HL-60 (cell line): ENCODE data around the gene MYO5B.

Source experiments
- DNase-seq, 2 experiments: peaks; one replicate each; pipeline ENCODE4 v3.0.0-alpha.2; 2010 to 2020; ENCODE audit warnings: low read depth in 1 of 2, low spot score in 1 of 2
- H3K27ac ChIP-seq: fragments of 250-450 bp; sonication (Bioruptor Pico); replicated peaks from 2 replicates; pipeline ENCODE4 v1.5.1; 2020; ENCODE audit warnings: mild to moderate bottlenecking, moderate library complexity
- H3K27me3 ChIP-seq: fragments of 250-450 bp; sonication (Bioruptor Pico); 2 replicates; pipeline ENCODE4 v1.5.1; 2021; ENCODE audit warnings: mild to moderate bottlenecking, moderate library complexity; ENCODE audit not compliant: insufficient read depth, poor library complexity, severe bottlenecking
- H3K4me3 ChIP-seq: replicated peaks from 2 replicates; pipeline ENCODE4 v1.5.1; 2011; ENCODE audit warnings: mild to moderate bottlenecking, control low read depth, low read length; ENCODE audit not compliant: insufficient read depth
- CTCF ChIP-seq: IDR thresholded peaks from one replicate; pipeline ENCODE4 v1.5.1; 2011; ENCODE audit warnings: low read length, control low read depth, inconsistent platforms; ENCODE audit not compliant: insufficient read depth
- GABPA ChIP-seq: IDR thresholded peaks from 2 replicates; pipeline ENCODE4 v1.6.1; 2012; ENCODE audit warnings: low read depth
- POLR2AphosphoS5 ChIP-seq: IDR thresholded peaks from 2 replicates; pipeline ENCODE4 v1.6.1; 2012; ENCODE audit warnings: low read depth
- REST ChIP-seq: IDR thresholded peaks from 2 replicates; pipeline ENCODE4 v1.6.1; 2012; ENCODE audit warnings: low read depth; ENCODE audit not compliant: insufficient replicate concordance
- SPI1 ChIP-seq: IDR thresholded peaks from 2 replicates; pipeline ENCODE4 v1.6.1; 2012; ENCODE audit warnings: low read depth, mild to moderate bottlenecking, borderline replicate concordance

MYO5B gene

GRCh38 chr18:50131591-50131990 lies 63.4 kb downstream of the MYO5B start:
- no peak overlapping the region for H3K4me3 ChIP-seq
- peaks cover 22% of the 10 kb centered on the region for H3K27me3 ChIP-seq
- TF ChIP-seq SPI1 (no peak), CTCF (no peak), GABPA (no peak), POLR2AphosphoS5 (no peak), REST (no peak)
- no peak overlapping the region for H3K27ac ChIP-seq
- DNase-seq = no peak

GRCh38 chr18:50128506-50129271 lies 66.3 kb downstream of the MYO5B start:
- peaks cover 13% of the 10 kb centered on the region for H3K27me3 ChIP-seq
- no peak for DNase-seq
- H3K27ac ChIP-seq = no peak overlapping the region
- no peak overlapping the region for H3K4me3 ChIP-seq
- TF ChIP-seq CTCF (no peak), REST (no peak), SPI1 (no peak), GABPA (no peak), POLR2AphosphoS5 (no peak)

- no peak for DNase-seq
- TF ChIP-seq CTCF (no peak), REST (no peak)
- Histone ChIP-seq H3K4me3 (no peak overlapping the region), H3K27me3 (peaks cover 9% of the 10 kb centered on the region), H3K27ac (no peak overlapping the region)
These were observed 67.3 kb downstream of the MYO5B start for GRCh38 chr18:50127516-50128210.
